HPDE6-E6E7 (cell line): Measurements from ENCODE around the gene MTX1.
"Not testable (repeated sequence)": the region's sequence is repeated elsewhere in the genome, so short reads cannot be mapped to it uniquely, and the experiment has no call there.

Experiments
- DNase-seq: peaks from one replicate; pipeline ENCODE4 v3.0.0; 2011; ENCODE audit warnings: missing footprints; ENCODE audit errors: extremely low spot score

Gene MTX1

DNA sequence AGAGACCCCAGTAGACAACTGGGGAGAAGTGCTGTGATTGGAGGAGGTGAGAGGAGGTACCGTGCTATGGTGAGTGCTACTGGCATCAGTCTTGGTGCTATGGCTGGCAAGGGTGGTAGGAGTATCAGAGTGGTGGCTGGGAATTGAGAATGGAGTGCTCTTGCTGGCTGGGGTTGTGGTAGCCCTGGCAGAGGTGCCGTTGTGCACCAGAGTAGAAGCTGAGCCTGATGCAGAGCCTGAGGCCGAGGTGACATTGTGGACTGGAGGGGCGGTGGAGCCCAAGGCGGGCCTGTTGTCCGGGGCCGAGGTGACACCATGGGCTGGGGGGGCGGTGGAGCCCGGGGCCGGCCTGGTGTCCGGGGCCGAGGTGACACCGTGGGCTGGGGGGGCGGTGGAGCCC is 20.2 kb upstream of the MTX1 start:
- DNase-seq, result no peak

- DNase-seq, result not testable (repeated sequence)
Observed at GRCh38 chr1:155189926-155190325, 18.6 kb upstream of the MTX1 start.

GRCh38 chr1:155191904-155192303 is 16.6 kb upstream of the MTX1 start:
- no peak for DNase-seq

- no peak for DNase-seq
Observed at GRCh38 chr1:155192346-155193274, 15.9 kb upstream of the MTX1 start.

DNA sequence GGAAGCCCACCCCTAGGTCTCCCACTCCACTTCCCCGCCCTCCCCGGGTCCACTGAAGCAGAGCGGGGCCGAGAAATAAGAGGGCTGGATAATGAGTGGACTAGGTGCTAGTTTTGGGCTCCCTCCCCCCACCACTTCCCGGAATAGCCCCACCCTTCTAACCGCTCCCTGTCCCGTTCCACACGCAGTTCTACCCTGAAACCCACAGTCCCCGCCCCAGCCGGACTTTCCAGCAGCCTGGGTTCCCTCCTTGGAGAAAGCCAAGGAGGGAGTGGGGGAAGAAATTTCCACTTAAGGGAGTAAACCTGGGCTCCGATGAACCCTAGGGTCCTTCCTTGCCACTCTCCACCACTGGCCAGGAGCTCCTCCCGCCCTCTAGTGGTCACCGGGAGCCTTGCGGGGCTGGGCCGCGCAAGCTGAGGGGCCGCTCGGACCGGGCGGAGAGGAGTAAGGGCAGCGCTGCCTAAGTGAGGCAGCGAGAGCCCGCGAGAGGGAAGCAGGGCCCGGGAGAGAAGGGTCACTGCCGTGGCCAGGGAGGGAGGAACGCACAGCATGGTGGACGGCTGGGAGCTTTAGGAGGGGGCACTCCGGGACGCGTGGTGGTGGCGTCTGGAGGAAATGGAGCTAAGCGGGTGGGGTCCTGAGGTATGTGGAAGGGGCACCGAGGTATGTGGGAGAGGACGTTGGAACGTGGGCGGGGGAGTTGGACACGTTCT is 15.1 kb upstream of the MTX1 start:
- peak; percentile 76 for DNase-seq

DNA sequence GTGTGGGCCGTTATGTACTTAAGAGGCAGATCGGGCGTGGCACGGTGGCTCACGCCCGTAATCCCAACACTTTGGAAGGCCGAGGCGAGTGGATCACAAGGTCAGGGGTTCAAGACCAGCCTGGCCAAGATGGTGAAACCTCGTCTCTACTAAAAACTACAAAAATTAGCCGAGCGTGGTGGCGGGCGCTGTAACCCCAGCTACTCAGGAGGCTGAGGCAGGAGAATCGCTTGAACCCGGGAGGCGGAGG is 14.6 kb upstream of the MTX1 start:
- not testable (repeated sequence) for DNase-seq

- no peak for DNase-seq
Observed at GRCh38 chr1:155195201-155196102, 13.0 kb upstream of the MTX1 start.

DNA sequence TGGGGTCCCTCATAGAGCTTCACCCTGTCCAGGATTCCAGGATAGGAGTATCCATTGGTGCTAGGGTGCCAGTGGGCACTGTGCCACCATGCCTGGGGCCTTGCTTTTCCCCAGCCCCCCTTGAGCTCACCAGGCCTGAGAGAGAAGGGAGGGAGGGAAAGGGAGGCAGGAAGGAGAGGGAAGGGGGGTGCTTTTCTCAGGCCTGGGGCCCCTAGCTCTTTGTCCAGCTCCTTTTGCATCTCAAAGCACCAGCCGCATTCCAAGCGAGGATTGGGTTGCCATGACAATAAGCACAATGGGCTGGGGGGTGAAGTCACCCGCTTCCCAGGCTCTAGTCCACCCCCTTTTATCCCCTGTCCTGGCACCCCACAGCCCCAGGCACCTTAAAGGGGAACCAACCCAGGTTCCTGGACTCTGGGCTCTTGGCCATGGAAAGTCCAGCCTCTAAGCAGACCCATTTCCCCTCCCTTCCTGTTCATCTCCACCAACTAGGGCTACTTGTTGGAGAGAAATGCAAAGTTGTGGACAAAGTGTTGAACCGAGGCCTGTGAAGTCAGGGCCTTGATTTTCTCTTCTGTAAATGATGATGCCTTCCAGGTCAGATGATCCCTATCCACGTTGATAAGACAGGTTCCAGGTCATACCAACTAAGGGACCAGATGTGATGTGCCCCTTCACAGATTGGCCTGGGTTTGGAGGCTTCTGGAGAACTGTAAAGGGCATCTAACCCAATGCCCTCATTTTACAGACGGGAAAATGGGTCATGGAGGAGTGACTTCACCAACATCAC is 12.2 kb upstream of the MTX1 start:
- DNase-seq, result no peak

DNA sequence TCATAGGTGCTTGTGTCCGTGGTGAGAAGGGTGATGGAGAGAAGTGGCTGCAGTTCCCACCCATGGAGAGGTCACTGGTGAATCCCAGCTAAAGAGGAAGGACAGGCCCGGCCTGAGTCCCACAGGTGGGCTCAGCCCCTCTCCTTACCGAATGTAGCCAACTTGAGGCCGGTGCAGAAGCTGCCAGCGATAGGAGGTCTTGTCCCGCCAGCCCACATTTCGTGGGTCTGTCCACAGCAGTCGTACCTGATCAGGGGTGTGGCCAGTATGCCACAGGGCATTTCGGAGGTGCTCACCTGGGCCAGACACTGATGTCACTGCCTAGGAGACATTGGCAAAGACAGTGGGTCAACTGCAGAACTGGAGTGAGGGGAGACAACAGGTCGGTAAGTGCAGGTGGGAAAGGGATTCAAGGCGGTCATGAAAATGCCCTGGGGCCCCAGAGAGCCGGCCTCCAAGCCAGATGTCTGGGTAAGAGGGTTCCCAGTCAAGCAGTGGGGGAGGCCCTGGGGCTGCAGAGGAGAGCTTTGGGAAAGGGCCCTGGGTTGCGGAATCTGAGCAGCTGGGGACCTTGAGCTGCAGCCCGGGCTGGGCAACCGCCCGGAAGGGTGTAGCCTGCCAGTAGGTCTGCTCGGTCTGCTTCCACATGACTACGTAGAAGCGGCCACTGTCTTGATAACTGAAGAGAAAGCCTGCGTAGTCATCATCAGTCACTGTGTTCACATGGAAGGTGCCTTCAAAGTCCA is 11.4 kb upstream of the MTX1 start:
- no peak for DNase-seq

DNA sequence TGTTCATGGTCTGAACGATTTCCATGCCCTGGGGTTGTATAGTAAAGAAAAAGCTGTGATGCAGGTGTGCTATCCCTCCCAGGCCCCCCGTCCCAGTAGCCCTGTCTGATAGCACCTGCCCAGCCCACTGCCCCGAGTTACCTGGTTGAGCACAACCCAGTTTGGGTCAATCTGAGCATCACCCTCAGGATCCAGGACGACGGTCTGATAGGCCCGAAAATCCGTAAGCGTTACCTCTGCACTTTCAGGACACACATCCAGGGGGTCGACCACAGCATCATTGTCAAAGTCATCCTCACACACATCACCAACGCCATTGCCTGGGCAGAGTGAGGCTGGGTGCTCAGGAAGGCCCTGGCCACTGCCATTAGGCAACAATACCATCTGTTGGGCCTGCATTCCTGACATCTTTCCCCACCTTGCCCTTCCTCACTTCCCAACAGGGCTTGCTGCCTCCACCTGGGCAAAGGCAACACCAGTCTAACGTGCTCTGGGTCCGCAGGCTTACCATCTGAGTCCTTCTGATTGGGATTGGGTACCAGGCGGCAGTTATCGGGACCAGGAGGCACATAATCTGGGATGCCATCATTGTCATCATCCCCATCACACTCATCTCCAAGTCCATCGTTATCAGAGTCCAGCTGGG is 10.5 kb upstream of the MTX1 start:
- no peak for DNase-seq

- no peak for DNase-seq
Observed at GRCh38 chr1:155198547-155198906, 10.0 kb upstream of the MTX1 start.

GRCh38 chr1:155199792-155200191 is 8.7 kb upstream of the MTX1 start:
- no peak for DNase-seq

- DNase-seq, result no peak
Observed at GRCh38 chr1:155200920-155201319, 7.6 kb upstream of the MTX1 start.

DNA sequence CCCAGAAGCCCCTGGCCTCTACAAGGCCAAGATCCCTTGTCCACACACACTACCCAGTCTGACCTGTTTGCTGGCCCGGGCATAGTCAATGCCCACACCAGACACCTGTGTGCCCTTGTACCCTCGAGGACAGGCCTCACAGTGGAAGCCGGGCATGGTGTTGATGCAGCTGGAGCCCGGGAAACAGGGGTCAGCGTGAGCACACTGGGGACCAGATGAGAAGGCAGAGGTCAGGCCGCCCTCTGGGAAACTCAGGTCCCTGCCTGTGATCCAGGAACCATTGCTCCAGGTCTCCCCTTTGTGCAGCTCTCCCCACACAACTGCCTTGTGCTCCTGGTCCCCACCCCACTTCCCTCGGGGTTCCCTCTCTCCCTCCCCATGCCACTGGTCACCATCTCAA is 6.3 kb upstream of the MTX1 start:
- DNase-seq, result no peak

- DNase-seq, result no peak
Observed at GRCh38 chr1:155202731-155203515, 5.6 kb upstream of the MTX1 start.

DNA sequence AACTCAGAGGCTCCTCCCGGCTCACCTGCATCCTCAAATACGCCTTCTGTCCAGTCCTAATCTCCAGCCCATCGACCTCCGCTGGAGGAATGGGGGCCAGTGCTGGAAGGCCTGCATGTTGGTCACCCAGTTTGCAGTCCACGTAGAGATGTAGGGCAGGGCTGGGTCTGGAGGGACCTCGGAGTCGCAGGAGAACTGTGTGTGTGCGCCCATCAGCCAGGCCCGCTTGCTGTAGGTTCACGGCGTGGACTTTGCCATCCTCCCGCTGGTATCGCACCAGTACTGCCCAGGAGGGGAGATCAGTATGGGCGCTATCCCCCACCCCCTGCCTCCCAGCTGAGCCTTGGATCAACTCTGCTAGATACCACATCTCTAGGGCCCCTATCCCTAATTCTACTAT is 3.5 kb upstream of the MTX1 start:
- no peak for DNase-seq

GRCh38 chr1:155205969-155206593 is 2.4 kb upstream of the MTX1 start:
- no peak for DNase-seq

- peak; percentile 87 for DNase-seq
Observed at GRCh38 chr1:155206891-155207805, 1.3 kb upstream of the MTX1 start.
